ENCODE measurements around the gene TNC.

The TNC gene

GRCh38 chr9:114991861-114992260, 126.1 kb downstream of the TNC start:
- peak; percentile 69 for DNase-seq (ENCODE audit: low read depth)
- TF ChIP-seq MAX (IDR thresholded peaks at IDR 0.05; ENCODE audit: low read depth, low read length) (no peak), MYC (IDR thresholded peaks at IDR 0.05; ENCODE audit: low read depth, low read length) (no peak), POLR2A (IDR thresholded peaks at IDR 0.05; ENCODE audit: extremely low read depth, insufficient read length) (no peak)
- TF ChIP-seq, protein P1, sequence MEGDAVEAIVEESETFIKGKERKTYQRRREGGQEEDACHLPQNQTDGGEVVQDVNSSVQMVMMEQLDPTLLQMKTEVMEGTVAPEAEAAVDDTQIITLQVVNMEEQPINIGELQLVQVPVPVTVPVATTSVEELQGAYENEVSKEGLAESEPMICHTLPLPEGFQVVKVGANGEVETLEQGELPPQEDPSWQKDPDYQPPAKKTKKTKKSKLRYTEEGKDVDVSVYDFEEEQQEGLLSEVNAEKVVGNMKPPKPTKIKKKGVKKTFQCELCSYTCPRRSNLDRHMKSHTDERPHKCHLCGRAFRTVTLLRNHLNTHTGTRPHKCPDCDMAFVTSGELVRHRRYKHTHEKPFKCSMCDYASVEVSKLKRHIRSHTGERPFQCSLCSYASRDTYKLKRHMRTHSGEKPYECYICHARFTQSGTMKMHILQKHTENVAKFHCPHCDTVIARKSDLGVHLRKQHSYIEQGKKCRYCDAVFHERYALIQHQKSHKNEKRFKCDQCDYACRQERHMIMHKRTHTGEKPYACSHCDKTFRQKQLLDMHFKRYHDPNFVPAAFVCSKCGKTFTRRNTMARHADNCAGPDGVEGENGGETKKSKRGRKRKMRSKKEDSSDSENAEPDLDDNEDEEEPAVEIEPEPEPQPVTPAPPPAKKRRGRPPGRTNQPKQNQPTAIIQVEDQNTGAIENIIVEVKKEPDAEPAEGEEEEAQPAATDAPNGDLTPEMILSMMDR (IDR thresholded peaks at IDR 0.05; ENCODE audit: low read depth, low read length): no peak
- H3K4me3 ChIP-seq (ENCODE audit: low read depth, low read length): no peak overlapping the region

DNA sequence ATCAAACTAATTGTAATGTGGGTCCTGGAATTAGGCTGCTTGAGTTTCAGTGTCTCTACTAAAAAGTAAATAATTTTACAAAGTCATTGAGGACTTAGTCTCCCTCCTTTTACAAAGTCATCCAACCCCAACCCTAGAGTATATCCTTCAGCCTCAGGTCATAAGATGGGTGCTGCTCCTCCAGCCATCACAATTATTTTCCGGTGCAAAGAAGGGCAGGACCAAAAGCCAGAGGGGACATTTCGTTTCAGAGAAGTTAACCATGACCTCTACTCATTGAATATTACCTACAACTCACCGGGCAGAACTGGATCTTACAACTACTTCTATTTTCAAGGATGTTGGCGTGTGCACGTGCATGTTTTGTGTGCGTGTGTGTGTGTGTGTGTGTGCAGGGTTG, 127.1 kb downstream of the TNC start:
- no peak overlapping the region for H3K4me3 ChIP-seq (ENCODE audit: low read depth, low read length)
- DNase-seq (ENCODE audit: low read depth): no peak
- TF ChIP-seq MYC (IDR thresholded peaks at IDR 0.05; ENCODE audit: low read depth, low read length) (no peak), POLR2A (IDR thresholded peaks at IDR 0.05; ENCODE audit: extremely low read depth, insufficient read length) (no peak), MAX (IDR thresholded peaks at IDR 0.05; ENCODE audit: low read depth, low read length) (no peak)
- TF ChIP-seq, protein P1 (IDR thresholded peaks at IDR 0.05; ENCODE audit: low read depth, low read length): no peak

DNA sequence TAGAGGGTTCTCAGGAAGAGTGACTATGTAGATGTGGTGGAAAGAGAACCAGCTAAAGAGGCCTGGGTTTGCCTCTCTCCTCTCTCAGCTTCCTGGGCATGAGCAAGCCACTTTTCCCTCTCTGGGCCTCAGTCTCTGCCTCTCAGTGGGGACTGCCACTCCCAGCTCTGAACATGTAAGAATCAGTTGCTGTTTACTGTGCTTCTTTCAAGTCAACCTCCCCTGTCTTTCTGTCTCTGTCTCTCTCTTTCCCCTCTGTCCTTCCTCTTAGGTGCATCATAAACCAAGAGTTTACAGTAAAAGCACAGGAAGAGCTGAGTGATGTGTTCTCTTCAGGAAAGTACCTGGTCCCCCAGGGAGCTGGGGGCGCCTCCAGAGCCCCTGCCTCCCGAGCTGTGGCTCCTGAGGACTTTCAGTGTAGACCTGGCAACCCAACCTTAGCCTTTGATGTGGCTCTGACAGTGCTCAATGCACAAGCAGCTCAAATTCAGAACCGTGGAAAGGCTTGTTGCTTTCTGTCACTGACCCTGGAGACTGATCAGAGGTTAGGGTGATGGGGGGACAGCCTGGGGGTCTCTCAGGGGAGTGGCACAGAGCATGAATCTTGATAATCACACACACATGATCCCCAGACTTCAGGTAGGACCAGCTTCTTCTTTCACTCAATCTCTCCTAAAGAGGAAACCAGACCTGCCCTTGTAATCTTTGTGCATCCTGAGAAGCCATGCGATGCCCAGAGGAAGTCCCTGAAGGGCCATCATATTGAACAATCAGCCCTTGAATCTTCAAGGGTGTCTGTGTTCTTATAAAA, 128.2 kb downstream of the TNC start:
- no peak overlapping the region for H3K4me3 ChIP-seq (ENCODE audit: low read depth, low read length)
- DNase-seq (ENCODE audit: low read depth): peak; percentile 5
- TF ChIP-seq MYC (IDR thresholded peaks at IDR 0.05; ENCODE audit: low read depth, low read length) (no peak), POLR2A (IDR thresholded peaks at IDR 0.05; ENCODE audit: extremely low read depth, insufficient read length) (no peak)
- TF ChIP-seq, protein P1 (IDR thresholded peaks at IDR 0.05; ENCODE audit: low read depth, low read length): no peak

DNA sequence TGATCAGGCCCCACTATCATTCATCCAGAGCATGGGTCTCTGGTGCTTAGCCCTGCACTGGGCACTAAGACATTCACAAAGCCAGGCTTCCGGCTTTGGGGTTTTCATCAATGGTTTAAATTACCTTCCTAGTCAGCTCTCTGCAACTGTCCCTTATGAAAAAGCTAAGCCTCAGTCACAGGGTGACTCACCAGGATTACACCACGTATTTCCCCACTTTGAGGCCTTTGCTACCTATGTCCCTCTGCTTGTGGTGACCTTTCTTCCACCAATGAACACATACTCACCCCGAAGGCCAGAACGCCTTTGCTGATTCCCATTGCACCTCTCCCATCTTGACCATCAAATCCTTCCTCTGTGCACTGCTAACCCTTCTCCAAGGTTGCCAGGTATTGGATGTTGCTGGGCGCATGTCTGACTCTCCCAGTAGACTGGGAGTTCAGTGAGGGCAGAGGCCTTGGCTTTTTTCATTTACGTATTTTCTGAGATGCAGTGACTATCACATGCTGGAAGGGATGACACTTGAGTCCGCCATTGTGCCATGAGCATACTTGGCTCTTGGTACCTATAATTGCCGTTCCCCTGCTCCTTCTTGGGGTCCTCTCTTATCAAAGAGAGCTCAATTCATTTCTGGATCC, 128.9 kb downstream of the TNC start:
- DNase-seq (ENCODE audit: low read depth): peak; percentile 90

GRCh38 chr9:114987116-114987515, 130.8 kb downstream of the TNC start:
- no peak for DNase-seq (ENCODE audit: low read depth)
- TF ChIP-seq MYC (IDR thresholded peaks at IDR 0.05; ENCODE audit: low read depth, low read length): no peak
- TF ChIP-seq, protein P1 (IDR thresholded peaks at IDR 0.05; ENCODE audit: low read depth, low read length): no peak
- no peak for TF ChIP-seq POLR2A (IDR thresholded peaks at IDR 0.05; ENCODE audit: extremely low read depth, insufficient read length)
- H3K4me3 ChIP-seq (ENCODE audit: low read depth, low read length): no peak overlapping the region

More for the DNA sequence above, 128.9 kb downstream of the TNC start:
- TF ChIP-seq, protein P1 (IDR thresholded peaks at IDR 0.05; ENCODE audit: low read depth, low read length): no peak
- TF ChIP-seq MYC (IDR thresholded peaks at IDR 0.05; ENCODE audit: low read depth, low read length): peak; percentile 37
- no peak for TF ChIP-seq POLR2A (IDR thresholded peaks at IDR 0.05; ENCODE audit: extremely low read depth, insufficient read length)
- 0 out of 2 replicates have a peak, but pooled peaks have one; percentile 27 for TF ChIP-seq MAX (IDR thresholded peaks at IDR 0.05; ENCODE audit: low read depth, low read length)
- H3K4me3 ChIP-seq (ENCODE audit: low read depth, low read length): no peak overlapping the region
